GM23338 (cell line): Measurements from ENCODE around the gene GNA15. TPM values are rescaled to one million over a fixed set of nuclear protein-coding genes. Genes with fewer than 3 reads are reported as not detected.

Source experiments
- ATAC-seq: fragments of 200-7000 bp; cut with Tn5 transposase; 3 replicates; pipeline ENCODE4 v1.9.1; 2020
- DNase-seq: peaks from one replicate; pipeline ENCODE4 v3.0.0-alpha.2; 2015; ENCODE audit warnings: low spot score
- H2AFZ ChIP-seq: fragments of 200-600 bp; sonication (generic); 2 replicates; pipeline ENCODE4 v1.8.0; 2016; ENCODE audit warnings: antibody characterized with exemption, mild to moderate bottlenecking, moderate library complexity
- H3F3A ChIP-seq: fragments of 200-600 bp; sonication (generic); replicated peaks from 2 replicates; pipeline ENCODE4 v1.8.0; 2017; ENCODE audit warnings: antibody characterized with exemption, mixed run types, low read depth
- H3K27ac ChIP-seq: fragments of 200-600 bp; sonication (generic); 2 replicates; pipeline ENCODE4 v1.6.1; 2016; ENCODE audit warnings: low read depth
- H3K27me3 ChIP-seq: fragments of 200-600 bp; sonication (generic); 2 replicates; pipeline ENCODE4 v1.8.0; 2016; ENCODE audit warnings: mild to moderate bottlenecking, mixed run types, moderate library complexity; ENCODE audit not compliant: insufficient read depth
- H3K36me3 ChIP-seq: fragments of 200-600 bp; sonication (generic); 2 replicates; pipeline ENCODE4 v1.8.0; 2016; ENCODE audit warnings: mild to moderate bottlenecking; ENCODE audit not compliant: insufficient read depth
- H3K4me1 ChIP-seq: fragments of 200-600 bp; sonication (generic); 2 replicates; pipeline ENCODE4 v1.8.0; 2016; ENCODE audit warnings: mild to moderate bottlenecking, moderate library complexity; ENCODE audit not compliant: insufficient read depth
- H3K4me2 ChIP-seq: fragments of 200-600 bp; sonication (generic); 2 replicates; pipeline ENCODE4 v1.7.1; 2017; ENCODE audit warnings: mixed run types
- H3K4me3 ChIP-seq: fragments of 200-600 bp; sonication (generic); 2 replicates; pipeline ENCODE4 v1.6.1; 2016; ENCODE audit warnings: mixed run types
- H3K79me2 ChIP-seq: fragments of 200-600 bp; sonication (generic); replicated peaks from 2 replicates; pipeline ENCODE4 v1.8.0; 2017; ENCODE audit warnings: mild to moderate bottlenecking; ENCODE audit not compliant: insufficient read depth
- H3K9me2 ChIP-seq: fragments of 200-600 bp; sonication (generic); 2 replicates; pipeline ENCODE4 v1.8.0; 2017; ENCODE audit not compliant: insufficient read depth
- H4K20me1 ChIP-seq: fragments of 200-600 bp; sonication (generic); replicated peaks from 2 replicates; pipeline ENCODE4 v1.8.0; 2017; ENCODE audit warnings: mild to moderate bottlenecking; ENCODE audit not compliant: insufficient read depth
- H3K27ac Mint-ChIP-seq: 2 replicates; pipeline ENCODE4 v1.8.0; 2020; ENCODE audit warnings: inconsistent platforms, mild to moderate bottlenecking, moderate library complexity, mixed read lengths
- H3K27me3 Mint-ChIP-seq: 3 replicates; pipeline ENCODE4 v1.8.0; 2022; ENCODE audit warnings: low read depth, mild to moderate bottlenecking, moderate library complexity, mixed read lengths, inconsistent platforms; ENCODE audit not compliant: insufficient read depth, poor library complexity
- H3K36me3 Mint-ChIP-seq: 3 replicates; pipeline ENCODE4 v1.8.0; 2021; ENCODE audit warnings: low read depth, mild to moderate bottlenecking, inconsistent platforms, moderate library complexity, mixed read lengths
- H3K4me1 Mint-ChIP-seq: 3 replicates; pipeline ENCODE4 v1.8.0; 2020; ENCODE audit warnings: mild to moderate bottlenecking, inconsistent platforms, mixed read lengths
- H3K4me3 Mint-ChIP-seq: 3 replicates; pipeline ENCODE4 v1.8.0; 2021; ENCODE audit warnings: moderate library complexity, mild to moderate bottlenecking, inconsistent platforms, mixed read lengths
- H3K9me3 Mint-ChIP-seq: 3 replicates; pipeline ENCODE4 v1.8.0; 2020; ENCODE audit warnings: moderate library complexity, mild to moderate bottlenecking, inconsistent platforms, mixed read lengths
- CREB1 ChIP-seq: fragments of 250-450 bp; sonication (Bioruptor Pico); IDR thresholded peaks from 2 replicates; pipeline ENCODE4 v1.5.0; 2020; ENCODE audit warnings: low read depth, mild to moderate bottlenecking, moderate library complexity
- ETS1 ChIP-seq: IDR thresholded peaks from 2 replicates; pipeline ENCODE4 v1.6.1; 2016; ENCODE audit warnings: antibody characterized with exemption
- EZH2 ChIP-seq: fragments of 200-600 bp; sonication (generic); IDR thresholded peaks from one replicate; pipeline ENCODE4 v1.8.0; 2017; ENCODE audit warnings: antibody characterized with exemption, mild to moderate bottlenecking, low read depth; ENCODE audit not compliant: unreplicated experiment
- EZH2phosphoT487 ChIP-seq: fragments of 200-600 bp; sonication (generic); IDR thresholded peaks from one replicate; pipeline ENCODE4 v1.8.1; 2018; ENCODE audit warnings: antibody characterized with exemption; ENCODE audit not compliant: unreplicated experiment
- JUNB ChIP-seq: IDR thresholded peaks from one replicate; pipeline ENCODE4 v1.6.1; 2016; ENCODE audit warnings: antibody characterized with exemption; ENCODE audit not compliant: unreplicated experiment
- NANOG ChIP-seq: IDR thresholded peaks from 2 replicates; pipeline ENCODE4 v1.6.1; 2016; ENCODE audit warnings: antibody characterized with exemption, borderline replicate concordance
- POLR2AphosphoS5 ChIP-seq: IDR thresholded peaks from 2 replicates; pipeline ENCODE4 v1.6.1; 2016; ENCODE audit warnings: antibody characterized with exemption, low read depth
- REST ChIP-seq: IDR thresholded peaks from one replicate; pipeline ENCODE4 v1.6.1; 2018; ENCODE audit warnings: antibody characterized with exemption; ENCODE audit not compliant: unreplicated experiment
- ZNF331 ChIP-seq: fragments of 250-450 bp; sonication (Bioruptor Pico); IDR thresholded peaks from 2 replicates; pipeline ENCODE4 v1.5.0; 2020; ENCODE audit warnings: low read depth, mild to moderate bottlenecking, moderate library complexity
- ZNF462 ChIP-seq: fragments of 250-450 bp; sonication (Bioruptor Pico); IDR thresholded peaks from 2 replicates; pipeline ENCODE4 v1.5.0; 2020; ENCODE audit warnings: mild to moderate bottlenecking, moderate library complexity
- polyA plus RNA-seq: library from polyadenylated mRNA; unstranded; fragments of >200 nt; fragmentation: Nextera tagmentation; extraction: Ambion mirVana; gene quantifications from 2 replicates; pipeline ENCODE4 v1.2.1, GENCODE V29; 2016
- total RNA-seq: library from RNA; depleted of rRNA; stranded (reverse); fragments of >200 nt; shearing (Covaris generic); gene quantifications from 2 replicates; pipeline ENCODE4 v1.2.3, GENCODE V29; 2014

Gene GNA15
- total and polyA plus RNA-seq, 2 experiments from 2014 or later = 0.14 to 0.31 TPM

GRCh38 chr19:3178973-3179738 lies 43.3 kb downstream of the GNA15 start:
- Histone ChIP-seq H3K79me2 (no peaks in the 10 kb centered on the region), H3K36me3 (no peaks in the 10 kb centered on the region), H2AFZ (peak overlapping the region; percentile 76; the same call in 1 of the 2 replicates), H4K20me1 (no peaks in the 10 kb centered on the region), H3K4me1 (no peaks in the 10 kb centered on the region), H3K4me3 (no peak overlapping the region), H3F3A (no peaks in the 10 kb centered on the region), H3K27me3 (no peaks in the 10 kb centered on the region), H3K4me2 (no peak overlapping the region), H3K27ac (no peak overlapping the region), H3K9me2 (no peaks in the 10 kb centered on the region)
- no peak overlapping the region for H3K4me3 Mint-ChIP-seq
- DNase-seq (no peak), ATAC-seq (peak; percentile 66)
- peaks cover 9% of the 10 kb centered on the region; the same call in 2 of the 3 replicates for H3K9me3 Mint-ChIP-seq
- peaks cover 4% of the 10 kb centered on the region for H3K27me3 Mint-ChIP-seq
- no peak for TF ChIP-seq EZH2phosphoT487
- TF ChIP-seq ZNF331 (CRISPR knock-in tag) = no peak
- no peak for TF ChIP-seq EZH2
- no peak for TF ChIP-seq JUNB
- TF ChIP-seq POLR2AphosphoS5 = no peak
- no peak for TF ChIP-seq ZNF462 (CRISPR knock-in tag)
- no peak for TF ChIP-seq NANOG
- TF ChIP-seq CREB1 (CRISPR knock-in tag) = no peak
- TF ChIP-seq ETS1 = no peak
- no peak for TF ChIP-seq REST
- no peak overlapping the region for H3K27ac Mint-ChIP-seq
- H3K4me1 Mint-ChIP-seq = no peaks in the 10 kb centered on the region
- H3K36me3 Mint-ChIP-seq = no peaks in the 10 kb centered on the region
